K562 (cell line): ENCODE results near the gene RAB17.

Source experiments
- ARID2 ChIP-seq: fragments of 450-650 bp; IDR thresholded peaks from 2 replicates; pipeline ENCODE4 v1.6.1; 2017; ENCODE audit warnings: antibody characterized with exemption, mild to moderate bottlenecking
- ELF4 ChIP-seq: fragments of 450-650 bp; formaldehyde crosslinking; IDR thresholded peaks from 2 replicates; pipeline ENCODE4 v1.4.0; 2022; ENCODE audit warnings: missing genetic modification characterization
- EZH2 ChIP-seq: IDR thresholded peaks from 2 replicates; pipeline ENCODE4 v1.6.1; 2012; ENCODE audit warnings: low read depth, mild to moderate bottlenecking, inconsistent platforms, low read length, borderline replicate concordance
- KAT2B ChIP-seq: IDR thresholded peaks from one replicate; pipeline ENCODE4 v1.6.1; 2012; ENCODE audit warnings: low read depth, mild to moderate bottlenecking, control low read depth, inconsistent platforms, low read length, moderate library complexity
- NUFIP1 ChIP-seq: fragments of 450-650 bp; IDR thresholded peaks from 2 replicates; pipeline ENCODE4 v1.6.1; 2018; ENCODE audit not compliant: partially characterized antibody
- SIN3A ChIP-seq, 2 experiments: fragments of 150-350 bp in 1 of 2; IDR thresholded peaks; 2 replicates each; pipeline ENCODE4 v1.6.1; 2011 to 2016; ENCODE audit warnings: borderline replicate concordance in 2 of 2, low read depth in 2 of 2, low read length in 2 of 2, mild to moderate bottlenecking in 2 of 2, moderate library complexity in 2 of 2; ENCODE audit not compliant: control insufficient read depth in 1 of 2
- SP1 ChIP-seq: sonication (generic); formaldehyde crosslinking; IDR thresholded peaks from 2 replicates; pipeline ENCODE4 v1.8.1; 2022; ENCODE audit warnings: mild to moderate bottlenecking, missing genetic modification reagents
- ZBTB7A ChIP-seq: IDR thresholded peaks from 2 replicates; pipeline ENCODE4 v1.6.1; 2011; ENCODE audit warnings: low read depth, mild to moderate bottlenecking, low read length, moderate library complexity, borderline replicate concordance; ENCODE audit not compliant: control insufficient read depth
- ZNF232 ChIP-seq: sonication (generic); formaldehyde crosslinking; IDR thresholded peaks from 2 replicates; pipeline ENCODE4 v1.8.0; 2022; ENCODE audit warnings: mild to moderate bottlenecking, missing genetic modification reagents
- ZNF311 ChIP-seq: fragments of 250-450 bp; sonication (Bioruptor Pico); IDR thresholded peaks from 2 replicates; pipeline ENCODE4 v1.4.0; 2020; ENCODE audit warnings: mild to moderate bottlenecking, moderate library complexity
- TF ChIP-seq, protein P1 (sequence below), 3 experiments: IDR thresholded peaks in 2 of 3; conservative IDR thresholded peaks in 1 of 3; 2 replicates each; pipeline ENCODE4 v1.5.1; 2011 to 2012; ENCODE audit warnings: low read length in 3 of 3, mild to moderate bottlenecking in 3 of 3, control low read depth in 2 of 3, improper control_type of control experiment in 1 of 3, inconsistent platforms in 1 of 3, low read depth in 1 of 3, mixed read lengths in 1 of 3, moderate library complexity in 1 of 3; ENCODE audit not compliant: insufficient read depth in 2 of 3
- TF ChIP-seq, protein P2 (sequence below): fragments of 250-450 bp; sonication (Bioruptor Pico); IDR thresholded peaks from 2 replicates; pipeline ENCODE4 v1.4.0; 2020; ENCODE audit warnings: mild to moderate bottlenecking, moderate library complexity

GRCh38 chr2:237568121-237568660, 22.3 kb downstream of the RAB17 start:
- TF ChIP-seq KAT2B = no peak
- no peak for TF ChIP-seq EZH2
- TF ChIP-seq ELF4 (CRISPR knock-in tag) = no peak
- no peak for TF ChIP-seq ZNF311
- TF ChIP-seq, protein P1, sequence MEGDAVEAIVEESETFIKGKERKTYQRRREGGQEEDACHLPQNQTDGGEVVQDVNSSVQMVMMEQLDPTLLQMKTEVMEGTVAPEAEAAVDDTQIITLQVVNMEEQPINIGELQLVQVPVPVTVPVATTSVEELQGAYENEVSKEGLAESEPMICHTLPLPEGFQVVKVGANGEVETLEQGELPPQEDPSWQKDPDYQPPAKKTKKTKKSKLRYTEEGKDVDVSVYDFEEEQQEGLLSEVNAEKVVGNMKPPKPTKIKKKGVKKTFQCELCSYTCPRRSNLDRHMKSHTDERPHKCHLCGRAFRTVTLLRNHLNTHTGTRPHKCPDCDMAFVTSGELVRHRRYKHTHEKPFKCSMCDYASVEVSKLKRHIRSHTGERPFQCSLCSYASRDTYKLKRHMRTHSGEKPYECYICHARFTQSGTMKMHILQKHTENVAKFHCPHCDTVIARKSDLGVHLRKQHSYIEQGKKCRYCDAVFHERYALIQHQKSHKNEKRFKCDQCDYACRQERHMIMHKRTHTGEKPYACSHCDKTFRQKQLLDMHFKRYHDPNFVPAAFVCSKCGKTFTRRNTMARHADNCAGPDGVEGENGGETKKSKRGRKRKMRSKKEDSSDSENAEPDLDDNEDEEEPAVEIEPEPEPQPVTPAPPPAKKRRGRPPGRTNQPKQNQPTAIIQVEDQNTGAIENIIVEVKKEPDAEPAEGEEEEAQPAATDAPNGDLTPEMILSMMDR (IDR thresholded peaks at IDR 0.05 in 2 of 3, conservative IDR thresholded peaks at IDR 0.05 in 1 of 3; ENCODE audit: insufficient read depth in 2 of 3, low read depth in 1 of 3, low read length in 3 of 3) = no peak
- TF ChIP-seq ARID2 = no peak
- TF ChIP-seq, protein P2, sequence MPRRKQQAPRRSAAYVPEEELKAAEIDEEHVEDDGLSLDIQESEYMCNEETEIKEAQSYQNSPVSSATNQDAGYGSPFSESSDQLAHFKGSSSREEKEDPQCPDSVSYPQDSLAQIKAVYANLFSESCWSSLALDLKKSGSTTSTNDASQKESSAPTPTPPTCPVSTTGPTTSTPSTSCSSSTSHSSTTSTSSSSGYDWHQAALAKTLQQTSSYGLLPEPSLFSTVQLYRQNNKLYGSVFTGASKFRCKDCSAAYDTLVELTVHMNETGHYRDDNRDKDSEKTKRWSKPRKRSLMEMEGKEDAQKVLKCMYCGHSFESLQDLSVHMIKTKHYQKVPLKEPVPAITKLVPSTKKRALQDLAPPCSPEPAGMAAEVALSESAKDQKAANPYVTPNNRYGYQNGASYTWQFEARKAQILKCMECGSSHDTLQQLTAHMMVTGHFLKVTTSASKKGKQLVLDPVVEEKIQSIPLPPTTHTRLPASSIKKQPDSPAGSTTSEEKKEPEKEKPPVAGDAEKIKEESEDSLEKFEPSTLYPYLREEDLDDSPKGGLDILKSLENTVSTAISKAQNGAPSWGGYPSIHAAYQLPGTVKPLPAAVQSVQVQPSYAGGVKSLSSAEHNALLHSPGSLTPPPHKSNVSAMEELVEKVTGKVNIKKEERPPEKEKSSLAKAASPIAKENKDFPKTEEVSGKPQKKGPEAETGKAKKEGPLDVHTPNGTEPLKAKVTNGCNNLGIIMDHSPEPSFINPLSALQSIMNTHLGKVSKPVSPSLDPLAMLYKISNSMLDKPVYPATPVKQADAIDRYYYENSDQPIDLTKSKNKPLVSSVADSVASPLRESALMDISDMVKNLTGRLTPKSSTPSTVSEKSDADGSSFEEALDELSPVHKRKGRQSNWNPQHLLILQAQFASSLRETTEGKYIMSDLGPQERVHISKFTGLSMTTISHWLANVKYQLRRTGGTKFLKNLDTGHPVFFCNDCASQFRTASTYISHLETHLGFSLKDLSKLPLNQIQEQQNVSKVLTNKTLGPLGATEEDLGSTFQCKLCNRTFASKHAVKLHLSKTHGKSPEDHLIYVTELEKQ (CRISPR knock-in tag) = no peak
- no peak for TF ChIP-seq SIN3A (IDR thresholded peaks at IDR 0.05; ENCODE audit: borderline replicate concordance in 2 of 2, control insufficient read depth in 1 of 2, low read depth in 2 of 2, low read length in 2 of 2)
- no peak for TF ChIP-seq ZBTB7A
- no peak for TF ChIP-seq ZNF232
- no peak for TF ChIP-seq SP1
- TF ChIP-seq NUFIP1 = no peak
